ENCODE measurements around the gene ZBTB22. TPM values are rescaled to one million over a fixed set of nuclear protein-coding genes. Genes with fewer than 3 reads are reported as not detected.

Gene ZBTB22
- total RNA-seq, 2 donors from 2014 or later, result 25.1 to 27.5 TPM

GRCh38 chr6:33323623-33323948, 6.0 kb upstream of the ZBTB22 start:
- WGBS, result under 1% methylated on average over 12 of the region's 12 CpGs
- TF ChIP-seq POLR2A (IDR thresholded peaks at IDR 0.05), result no peak
- TF ChIP-seq POLR2AphosphoS5 (IDR thresholded peaks at IDR 0.05), result no peak
- TF ChIP-seq CTCF (IDR thresholded peaks at IDR 0.05), result no peak
- Histone ChIP-seq H3K4me1 (replicated peaks) (peaks cover 14% of the 10 kb centered on the region), H3K36me3 (peaks cover 3 to 5% of the 10 kb centered on the region in 2 donors), H3K4me3 (peak overlapping the region; percentile 52 to 67), H3K27me3 (replicated peaks; ENCODE audit: insufficient read depth) (no peaks in the 10 kb centered on the region), H3K9me3 (no peaks in the 10 kb centered on the region), H3K27ac (peak overlapping the region; percentile 81 to 87)
- intact Hi-C loops (cut with DNase I), result no loop called here
- no peak for DNase-seq (ENCODE audit: low spot score)

- 79% methylated on average over 9 of the region's 9 CpGs for WGBS
- DNase-seq (ENCODE audit: low spot score), result no peak
- Histone ChIP-seq H3K27ac (peak overlapping the region in 1 of 2 donors; percentile 81), H3K36me3 (peaks cover 3 to 5% of the 10 kb centered on the region in 2 donors), H3K9me3 (no peaks in the 10 kb centered on the region), H3K4me1 (replicated peaks) (peaks cover 18% of the 10 kb centered on the region), H3K4me3 (no peak overlapping the region), H3K27me3 (replicated peaks; ENCODE audit: insufficient read depth) (no peaks in the 10 kb centered on the region)
- intact Hi-C loops (cut with DNase I), result no loop called here
- TF ChIP-seq CTCF (IDR thresholded peaks at IDR 0.05) (no peak), POLR2AphosphoS5 (IDR thresholded peaks at IDR 0.05) (no peak), POLR2A (IDR thresholded peaks at IDR 0.05) (no peak)
Measured at GRCh38 chr6:33321227-33321626, 3.7 kb upstream of the ZBTB22 start.

GRCh38 chr6:33320315-33321181, 3.0 kb upstream of the ZBTB22 start:
- no peak for DNase-seq (ENCODE audit: low spot score)
- Histone ChIP-seq H3K4me3 (no peak overlapping the region), H3K36me3 (peaks cover 3 to 5% of the 10 kb centered on the region in 2 donors), H3K4me1 (replicated peaks) (peaks cover 18% of the 10 kb centered on the region), H3K9me3 (no peaks in the 10 kb centered on the region), H3K27me3 (replicated peaks; ENCODE audit: insufficient read depth) (no peaks in the 10 kb centered on the region), H3K27ac (no peak overlapping the region)
- TF ChIP-seq POLR2AphosphoS5 (IDR thresholded peaks at IDR 0.05), result no peak
- no peak for TF ChIP-seq POLR2A (IDR thresholded peaks at IDR 0.05)
- TF ChIP-seq CTCF (IDR thresholded peaks at IDR 0.05), result no peak
- intact Hi-C loops (cut with DNase I), result no loop called here
- WGBS, result 66% methylated on average over 32 of the region's 32 CpGs

- DNase-seq (ENCODE audit: low spot score), result no peak
- H3K36me3 ChIP-seq, result peaks cover 3 to 5% of the 10 kb centered on the region in 2 donors
- TF ChIP-seq POLR2A (IDR thresholded peaks at IDR 0.05) (no peak), CTCF (IDR thresholded peaks at IDR 0.05) (no peak), POLR2AphosphoS5 (IDR thresholded peaks at IDR 0.05) (no peak)
- H3K27ac ChIP-seq, result no peak overlapping the region
- no peaks in the 10 kb centered on the region for H3K9me3 ChIP-seq
- WGBS, result 94% methylated on average over 3 of the region's 3 CpGs
- H3K4me1 ChIP-seq (replicated peaks), result peaks cover 18% of the 10 kb centered on the region
- no peaks in the 10 kb centered on the region for H3K27me3 ChIP-seq (replicated peaks; ENCODE audit: insufficient read depth)
- H3K4me3 ChIP-seq, result no peak overlapping the region
- intact Hi-C loops (cut with DNase I), result loop anchor here (5.0 kb wide), 1 partner anchor 92 kb away; the partner anchor contains the start of gene PHF1
Measured at GRCh38 chr6:33319939-33320314, 2.4 kb upstream of the ZBTB22 start.

All from prostate gland (tissue), 2 donors.